ENCODE data around the gene RFC3. TPM values are rescaled to one million over a fixed set of nuclear protein-coding genes. Genes with fewer than 3 reads are reported as not detected.

RFC3 gene
- total RNA-seq, 1 donor from 2014 or later, result 3.4 TPM

GRCh38 chr13:33875618-33876401 lies 57.9 kb downstream of the RFC3 start:
- FAIRE-seq, result peak; percentile 18

GRCh38 chr13:33876716-33877394 lies 58.9 kb downstream of the RFC3 start:
- no peak for FAIRE-seq
- TF ChIP-seq CTCF (IDR thresholded peaks at IDR 0.05; ENCODE audit: insufficient read depth, low read length, severe bottlenecking), result no peak
- Histone ChIP-seq H3K4me3 (ENCODE audit: low read depth, low read length) (no peak overlapping the region), H3K27me3 (ENCODE audit: control insufficient read depth, insufficient read depth, low read length) (no peaks in the 10 kb centered on the region), H3K36me3 (ENCODE audit: control insufficient read depth, insufficient read depth, low read length) (no peaks in the 10 kb centered on the region)
- no peak for DNase-seq (ENCODE audit: low read depth)

More at GRCh38 chr13:33875618-33876401, 57.9 kb downstream of the RFC3 start:
- Histone ChIP-seq H3K27me3 (ENCODE audit: control insufficient read depth, insufficient read depth, low read length) (no peaks in the 10 kb centered on the region), H3K4me3 (ENCODE audit: low read depth, low read length) (no peak overlapping the region), H3K36me3 (ENCODE audit: control insufficient read depth, insufficient read depth, low read length) (no peaks in the 10 kb centered on the region)
- no peak for DNase-seq (ENCODE audit: low read depth)
- TF ChIP-seq CTCF (IDR thresholded peaks at IDR 0.05; ENCODE audit: insufficient read depth, low read length, severe bottlenecking), result no peak

- no peak for FAIRE-seq
- TF ChIP-seq CTCF (IDR thresholded peaks at IDR 0.05; ENCODE audit: insufficient read depth, low read length, severe bottlenecking), result no peak
- no peak overlapping the region for H3K4me3 ChIP-seq (ENCODE audit: low read depth, low read length)
Observed at GRCh38 chr13:33879118-33879517, 61.2 kb downstream of the RFC3 start.

GRCh38 chr13:33882804-33883203 lies 64.9 kb downstream of the RFC3 start:
- H3K27me3 ChIP-seq (ENCODE audit: control insufficient read depth, insufficient read depth, low read length), result no peaks in the 10 kb centered on the region
- no peak for FAIRE-seq
- DNase-seq (ENCODE audit: low read depth), result no peak
- H3K4me3 ChIP-seq (ENCODE audit: low read depth, low read length), result no peak overlapping the region
- TF ChIP-seq CTCF (IDR thresholded peaks at IDR 0.05; ENCODE audit: insufficient read depth, low read length, severe bottlenecking), result no peak
- H3K36me3 ChIP-seq (ENCODE audit: control insufficient read depth, insufficient read depth, low read length), result no peaks in the 10 kb centered on the region

More at GRCh38 chr13:33879118-33879517, 61.2 kb downstream of the RFC3 start:
- Histone ChIP-seq H3K36me3 (ENCODE audit: control insufficient read depth, insufficient read depth, low read length) (no peaks in the 10 kb centered on the region), H3K27me3 (ENCODE audit: control insufficient read depth, insufficient read depth, low read length) (no peaks in the 10 kb centered on the region)
- DNase-seq (ENCODE audit: low read depth), result no peak

GRCh38 chr13:33884531-33885220 lies 66.7 kb downstream of the RFC3 start:
- DNase-seq (ENCODE audit: low read depth) (no peak), FAIRE-seq (peak; percentile 50)
- no peaks in the 10 kb centered on the region for H3K27me3 ChIP-seq (ENCODE audit: control insufficient read depth, insufficient read depth, low read length)
- TF ChIP-seq CTCF (IDR thresholded peaks at IDR 0.05; ENCODE audit: insufficient read depth, low read length, severe bottlenecking), result no peak
- no peak overlapping the region for H3K4me3 ChIP-seq (ENCODE audit: low read depth, low read length)
- H3K36me3 ChIP-seq (ENCODE audit: control insufficient read depth, insufficient read depth, low read length), result no peaks in the 10 kb centered on the region
